SH-SY5Y (cell line): ENCODE measurements around the gene CPSF4L.

Experiments used
- GATA2 ChIP-seq: IDR thresholded peaks from 2 replicates; pipeline ENCODE4 v1.6.1; 2011; ENCODE audit warnings: mild to moderate bottlenecking, low read depth, low read length
- GATA3 ChIP-seq: IDR thresholded peaks from 2 replicates; pipeline ENCODE4 v1.6.1; 2011; ENCODE audit warnings: low read depth, mild to moderate bottlenecking, low read length, moderate library complexity

DNA sequence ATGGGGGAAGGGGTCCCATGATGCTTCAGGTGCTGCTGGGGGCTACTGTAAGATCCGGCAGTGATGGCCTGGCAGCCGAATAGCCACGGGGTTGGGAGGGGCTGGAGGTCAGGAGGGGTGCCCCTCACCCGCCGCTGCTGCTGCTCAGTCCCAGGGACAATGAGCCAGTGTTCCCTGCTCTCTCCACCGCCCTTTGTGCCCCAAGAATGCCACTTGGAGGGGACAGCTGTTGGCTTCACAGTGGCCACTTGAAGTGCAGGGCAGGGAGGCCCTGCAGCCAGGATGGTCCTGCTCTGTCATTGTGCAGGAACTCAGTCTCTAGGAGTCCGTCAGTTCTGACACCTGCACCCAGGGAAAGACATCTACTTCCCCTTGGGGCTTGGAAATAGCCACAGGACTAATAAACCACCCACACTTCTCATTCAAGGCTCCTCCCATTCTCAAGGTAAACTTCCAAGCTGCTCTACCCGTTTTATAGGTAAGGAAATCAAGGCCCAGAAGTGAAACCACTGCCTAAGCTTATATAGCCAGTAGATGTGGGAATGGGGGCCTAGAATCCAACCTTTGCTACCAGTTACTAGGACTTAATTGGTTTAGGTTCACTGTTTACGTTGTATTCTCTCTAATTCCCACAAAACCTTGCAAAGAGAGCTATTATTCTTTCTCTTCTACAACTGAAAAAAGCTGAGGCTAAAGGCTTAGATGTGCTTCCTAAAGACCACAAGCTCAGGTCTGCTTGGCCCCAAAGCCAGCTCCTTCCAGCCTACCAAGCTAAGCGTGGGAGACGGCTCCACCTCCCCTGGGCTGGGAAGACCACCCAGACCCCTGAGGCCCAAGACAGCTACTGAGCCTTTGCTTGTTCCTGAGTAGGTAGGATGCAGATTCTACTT, 6.2 kb upstream of the CPSF4L start:
- no peak for TF ChIP-seq GATA2
- no peak for TF ChIP-seq GATA3
